Natural killer cell treated with Interleukin-12 subunit alpha and Interleukin-12 subunit beta and Interleukin-15 and Interleukin-18, amount 100 ng/mL, for 72 hours (primary cell): ENCODE data around the gene NKIRAS1. TPM values are rescaled to one million over a fixed set of nuclear protein-coding genes. Genes with fewer than 3 reads are reported as not detected.

Experiments used
- ATAC-seq, 2 donors: fragments of 150-1000 bp; cut with Tn5 transposase in 1 of 2; sonication (Bioruptor Pico), chemical (Tn5 transposase) in 1 of 2; 2 replicates each; pipeline ENCODE4 v1.10.0; 2021
- DNase-seq: peaks from one replicate; pipeline ENCODE4 v3.0.0; 2022; ENCODE audit warnings: low spot score
- H3K27ac Mint-ChIP-seq, 2 donors: 1 replicate in 1 of 2; 2 replicates in 1 of 2; pipeline ENCODE4 v1.8.0; 2022; ENCODE audit warnings: mixed read lengths in 2 of 2, mild to moderate bottlenecking in 1 of 2, moderate library complexity in 1 of 2
- H3K27me3 Mint-ChIP-seq, 2 donors: 1 replicate in 1 of 2; 2 replicates in 1 of 2; pipeline ENCODE4 v1.8.0; 2022; ENCODE audit warnings: mixed read lengths in 2 of 2
- H3K36me3 Mint-ChIP-seq: one replicate; pipeline ENCODE4 v1.8.0; 2022; ENCODE audit warnings: mixed read lengths
- H3K4me1 Mint-ChIP-seq, 2 donors: 1 replicate in 1 of 2; 2 replicates in 1 of 2; pipeline ENCODE4 v1.8.0; 2022; ENCODE audit warnings: low read depth in 2 of 2, mixed read lengths in 2 of 2, mild to moderate bottlenecking in 1 of 2
- H3K4me3 Mint-ChIP-seq: one replicate; pipeline ENCODE4 v1.8.0; 2022; ENCODE audit warnings: mixed read lengths
- H3K9me3 Mint-ChIP-seq: 2 replicates; pipeline ENCODE4 v1.8.0; 2022; ENCODE audit warnings: mixed read lengths
- total RNA-seq, 2 donors: library from RNA; stranded (reverse); gene quantifications; one replicate each; pipeline ENCODE4 v1.2.3, GENCODE V29; 2022

The NKIRAS1 gene
- total RNA-seq, 2 donors from 2014 or later = 4.9 to 6.7 TPM

DNA sequence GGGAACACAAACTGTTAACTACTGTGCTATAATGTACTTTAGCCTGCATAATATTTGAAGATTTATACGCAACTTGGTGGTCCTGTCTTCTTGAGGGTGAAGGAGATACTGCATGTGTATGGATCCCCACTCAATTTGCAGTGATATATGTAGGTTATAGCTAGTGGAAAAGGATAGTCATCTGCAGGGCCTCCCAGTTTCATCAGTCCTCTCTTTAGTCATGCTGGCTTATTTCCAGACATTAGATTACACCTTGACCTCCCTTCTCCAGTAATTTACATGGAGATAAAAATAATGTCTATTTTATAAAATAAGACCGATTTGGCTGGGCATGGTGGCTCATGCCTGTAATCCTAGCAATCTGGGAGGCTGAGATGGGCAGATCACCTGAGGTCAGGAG is 32.0 kb upstream of the NKIRAS1 start:
- Mint-ChIP-seq H3K36me3 (no peaks in the 10 kb centered on the region), H3K27me3 (peaks cover 3 to 7% of the 10 kb centered on the region in 2 donors), H3K4me3 (no peak overlapping the region), H3K27ac (no peak overlapping the region), H3K9me3 (no peaks in the 10 kb centered on the region), H3K4me1 (peaks cover 41 to 51% of the 10 kb centered on the region in 2 donors)
- ATAC-seq = no peak
- DNase-seq = no peak

- ATAC-seq (peak; percentile 90), DNase-seq (peak; percentile 96)
- Mint-ChIP-seq H3K27ac (peak overlapping the region; percentile 73 to 75), H3K4me3 (peak overlapping the region; percentile 88), H3K4me1 (peaks cover 31 to 41% of the 10 kb centered on the region in 2 donors), H3K36me3 (no peaks in the 10 kb centered on the region), H3K27me3 (peaks cover 3 to 7% of the 10 kb centered on the region in 2 donors), H3K9me3 (no peaks in the 10 kb centered on the region)
These were observed 29.3 kb upstream of the NKIRAS1 start for GRCh38 chr3:23945913-23946687.

DNA sequence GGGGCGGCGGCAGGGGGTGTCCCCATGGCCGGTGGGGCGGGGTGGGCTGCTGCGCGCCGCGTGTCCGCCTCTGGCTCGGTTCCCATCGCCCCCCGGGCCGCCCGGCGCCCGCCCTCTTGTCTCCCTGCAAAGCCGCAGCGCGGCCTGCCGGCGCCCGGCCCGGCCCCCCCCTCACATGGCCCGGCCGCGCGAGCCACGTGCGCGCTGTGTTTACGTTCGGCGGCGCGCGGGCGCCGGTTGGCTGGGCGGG is 28.8 kb upstream of the NKIRAS1 start:
- Mint-ChIP-seq H3K9me3 (no peaks in the 10 kb centered on the region), H3K4me1 (peaks cover 31 to 41% of the 10 kb centered on the region in 2 donors), H3K36me3 (no peaks in the 10 kb centered on the region), H3K27ac (no peak overlapping the region), H3K4me3 (peak overlapping the region; percentile 88), H3K27me3 (peaks cover 3 to 7% of the 10 kb centered on the region in 2 donors)
- DNase-seq = no peak
- no peak for ATAC-seq

GRCh38 chr3:23944861-23945662 is 28.3 kb upstream of the NKIRAS1 start, which contains the start of gene NR1D2:
Gene NR1D2, plus strand, starts transcription at chr3:23945286. Its CDS starts 293 bp downstream, at chr3:23945579.
- H3K4me1 Mint-ChIP-seq = peaks cover 25 to 36% of the 10 kb centered on the region in 2 donors
- peak within 1 kb of the TSS; percentile 96 for H3K4me3 Mint-ChIP-seq

DNA sequence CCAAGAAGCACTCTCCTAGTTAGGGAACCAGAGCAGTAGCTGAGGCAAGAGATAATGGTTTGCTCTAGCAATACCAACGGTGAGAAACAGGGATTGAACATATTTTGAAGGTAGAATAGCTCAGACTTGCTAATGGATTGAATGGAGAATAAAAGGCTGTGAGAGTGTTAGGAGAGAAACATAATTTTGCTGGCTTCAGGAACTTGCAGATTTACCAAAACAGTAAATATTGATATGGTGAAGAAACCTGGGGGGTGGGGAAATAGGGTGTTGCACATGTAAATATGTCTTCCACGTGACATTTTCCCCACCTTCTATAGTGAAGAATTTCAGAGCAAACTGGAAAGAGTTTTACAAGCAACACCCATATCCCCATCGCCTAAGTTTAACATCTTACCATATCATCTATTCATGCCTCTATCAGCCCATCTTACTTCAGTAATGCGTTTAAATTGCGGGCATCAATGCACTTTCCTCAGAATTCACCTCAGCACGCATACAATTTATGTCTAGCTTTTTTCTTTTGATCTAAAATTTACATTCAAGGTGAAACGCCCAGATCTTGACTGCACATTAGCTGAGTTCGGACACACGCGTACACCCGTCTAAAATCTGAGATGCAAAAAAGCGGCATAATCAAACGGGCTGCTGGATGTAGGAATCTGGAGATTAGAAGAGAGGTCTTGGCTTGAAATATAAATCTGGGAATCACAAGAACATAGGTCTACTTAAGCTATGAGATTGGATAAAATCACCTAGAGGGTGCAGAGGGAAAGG is 27.4 kb upstream of the NKIRAS1 start:
- Mint-ChIP-seq H3K27ac (peak overlapping the region; percentile 81 to 92), H3K36me3 (no peaks in the 10 kb centered on the region), H3K9me3 (no peaks in the 10 kb centered on the region), H3K4me3 (peak overlapping the region; percentile 96), H3K4me1 (peaks cover 17 to 27% of the 10 kb centered on the region in 2 donors), H3K27me3 (peaks cover 3 to 8% of the 10 kb centered on the region in 2 donors)
- no peak for ATAC-seq
- DNase-seq = no peak

More at GRCh38 chr3:23944861-23945662, 28.3 kb upstream of the NKIRAS1 start, which contains the start of gene NR1D2:
- Mint-ChIP-seq H3K27ac (peak within 1 kb of the TSS; percentile 81 to 92), H3K36me3 (no peaks in the 10 kb centered on the region), H3K27me3 (peaks cover 3 to 7% of the 10 kb centered on the region in 2 donors), H3K9me3 (no peaks in the 10 kb centered on the region)
- DNase-seq (peak; percentile 90), ATAC-seq (peak; percentile 79 to 83)

GRCh38 chr3:23942546-23942945 is 25.8 kb upstream of the NKIRAS1 start:
- DNase-seq (no peak), ATAC-seq (no peak)
- Mint-ChIP-seq H3K27ac (no peak overlapping the region), H3K9me3 (no peaks in the 10 kb centered on the region), H3K4me3 (no peak overlapping the region), H3K36me3 (no peaks in the 10 kb centered on the region), H3K4me1 (peaks cover 13 to 19% of the 10 kb centered on the region in 2 donors), H3K27me3 (peaks cover 5 to 13% of the 10 kb centered on the region in 2 donors)

DNA sequence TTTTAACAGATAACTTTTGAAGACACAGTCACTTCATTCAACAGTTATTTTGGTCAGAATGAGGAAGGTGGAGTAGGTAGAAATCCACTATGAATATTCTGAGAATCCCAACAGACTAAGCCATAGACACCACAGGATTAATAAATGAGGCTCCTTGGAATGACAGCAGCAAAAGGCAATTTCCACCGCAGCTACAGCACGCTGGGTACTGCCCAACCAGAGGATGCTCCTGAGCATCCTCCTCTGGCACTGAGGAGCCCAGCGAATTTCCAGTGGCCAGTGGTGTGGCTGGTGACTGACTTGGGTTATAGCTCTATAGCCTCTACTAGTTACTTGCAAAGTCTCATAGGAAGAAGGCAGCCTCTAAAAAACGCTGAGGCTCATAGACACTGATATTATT is 24.6 kb upstream of the NKIRAS1 start:
- H3K27ac Mint-ChIP-seq = no peak overlapping the region
- no peaks in the 10 kb centered on the region for H3K9me3 Mint-ChIP-seq
- peaks cover 5 to 13% of the 10 kb centered on the region in 2 donors for H3K27me3 Mint-ChIP-seq
- H3K4me1 Mint-ChIP-seq = peaks cover 9 to 13% of the 10 kb centered on the region in 2 donors
- DNase-seq = no peak
- no peak overlapping the region for H3K4me3 Mint-ChIP-seq
- no peaks in the 10 kb centered on the region for H3K36me3 Mint-ChIP-seq
- no peak for ATAC-seq

DNA sequence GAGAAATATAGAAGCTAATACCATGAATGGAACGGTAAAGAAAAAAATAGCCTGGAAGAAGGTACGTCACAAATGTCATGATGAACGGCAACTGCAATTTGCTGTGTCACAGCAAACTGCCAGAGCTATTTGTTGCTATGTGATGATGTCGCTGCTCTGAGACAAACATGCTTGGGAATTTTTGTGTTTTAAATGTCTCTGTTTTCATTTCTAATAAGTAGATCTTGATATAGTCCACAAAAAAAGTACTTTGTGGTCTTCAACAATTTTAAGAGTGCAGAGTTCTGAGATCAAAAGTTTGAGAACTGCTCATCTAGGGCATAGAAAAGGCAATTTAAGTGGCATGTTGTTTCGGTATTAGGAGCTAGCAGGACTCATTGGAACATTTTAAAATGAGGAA is 24.0 kb upstream of the NKIRAS1 start:
- no peak overlapping the region for H3K27ac Mint-ChIP-seq
- DNase-seq (no peak), ATAC-seq (no peak)
- H3K27me3 Mint-ChIP-seq = peaks cover 5 to 13% of the 10 kb centered on the region in 2 donors
- peaks cover 9 to 13% of the 10 kb centered on the region in 2 donors for H3K4me1 Mint-ChIP-seq
- no peaks in the 10 kb centered on the region for H3K9me3 Mint-ChIP-seq
- no peak overlapping the region for H3K4me3 Mint-ChIP-seq
- H3K36me3 Mint-ChIP-seq = no peaks in the 10 kb centered on the region

DNA sequence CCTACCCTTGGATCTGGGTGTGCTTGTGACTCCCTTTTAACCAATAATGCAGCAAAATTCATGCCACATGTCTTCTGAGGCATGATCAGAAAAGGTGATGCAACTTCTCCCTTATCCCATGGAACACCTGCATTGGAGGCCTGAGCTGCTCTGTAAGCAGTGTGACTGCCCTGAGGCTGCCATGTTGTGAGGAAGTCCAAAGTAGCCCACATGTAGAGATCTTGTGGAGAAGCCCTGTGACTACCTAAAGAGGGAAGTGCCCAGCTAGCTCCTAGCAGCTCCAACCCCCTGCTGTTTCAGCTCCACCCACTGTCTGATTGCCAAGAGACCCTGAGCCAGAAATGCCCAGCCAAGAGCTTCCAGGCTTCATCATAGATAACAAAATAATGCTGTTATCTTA is 21.9 kb upstream of the NKIRAS1 start:
- DNase-seq (no peak), ATAC-seq (no peak)
- Mint-ChIP-seq H3K4me1 (peaks cover 0 to 2% of the 10 kb centered on the region in 2 donors), H3K27me3 (peaks cover 2 to 6% of the 10 kb centered on the region in 2 donors), H3K9me3 (no peaks in the 10 kb centered on the region), H3K27ac (peak overlapping the region in 1 of 2 donors; percentile 21), H3K36me3 (no peaks in the 10 kb centered on the region), H3K4me3 (no peak overlapping the region)

DNA sequence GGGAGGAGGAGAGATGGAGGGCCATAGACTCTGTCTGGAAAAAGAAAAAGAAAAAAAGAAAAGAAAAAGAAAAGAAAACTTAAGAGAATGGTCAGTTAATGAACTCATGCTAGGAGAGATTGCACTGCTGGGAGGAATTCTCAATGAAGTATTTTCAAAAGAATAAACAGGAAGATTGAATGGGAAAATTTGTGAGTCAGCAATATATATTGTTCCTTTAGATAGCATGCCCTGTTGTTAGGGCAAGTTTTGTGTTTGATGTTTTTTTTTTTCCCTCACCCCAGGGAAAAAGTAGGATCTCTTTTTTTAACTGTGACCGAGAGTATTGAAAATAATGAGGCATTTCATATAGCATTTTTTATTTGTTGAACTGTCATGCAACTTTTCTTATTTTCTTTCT is 20.5 kb upstream of the NKIRAS1 start:
- peaks cover 2 to 6% of the 10 kb centered on the region in 2 donors for H3K27me3 Mint-ChIP-seq
- H3K4me3 Mint-ChIP-seq = no peak overlapping the region
- H3K4me1 Mint-ChIP-seq = no peaks in the 10 kb centered on the region
- no peaks in the 10 kb centered on the region for H3K36me3 Mint-ChIP-seq
- no peak overlapping the region for H3K27ac Mint-ChIP-seq
- ATAC-seq = no peak
- DNase-seq = no peak
- no peaks in the 10 kb centered on the region for H3K9me3 Mint-ChIP-seq

GRCh38 chr3:23934253-23934652 is 17.5 kb upstream of the NKIRAS1 start:
- no peaks in the 10 kb centered on the region for H3K36me3 Mint-ChIP-seq
- H3K9me3 Mint-ChIP-seq = no peaks in the 10 kb centered on the region
- H3K27me3 Mint-ChIP-seq = peaks cover 6% of the 10 kb centered on the region in 2 donors
- ATAC-seq (no peak), DNase-seq (no peak)
- H3K4me3 Mint-ChIP-seq = no peak overlapping the region
- peaks cover 0 to 6% of the 10 kb centered on the region in 2 donors for H3K4me1 Mint-ChIP-seq
- no peak overlapping the region for H3K27ac Mint-ChIP-seq

GRCh38 chr3:23932571-23932970 is 15.8 kb upstream of the NKIRAS1 start:
- no peak overlapping the region for H3K4me3 Mint-ChIP-seq
- DNase-seq = no peak
- H3K4me1 Mint-ChIP-seq = peaks cover 0 to 6% of the 10 kb centered on the region in 2 donors
- no peak for ATAC-seq
- H3K27ac Mint-ChIP-seq = no peak overlapping the region
- peaks cover 0 to 4% of the 10 kb centered on the region in 2 donors for H3K27me3 Mint-ChIP-seq
- no peaks in the 10 kb centered on the region for H3K36me3 Mint-ChIP-seq
- H3K9me3 Mint-ChIP-seq = no peaks in the 10 kb centered on the region

DNA sequence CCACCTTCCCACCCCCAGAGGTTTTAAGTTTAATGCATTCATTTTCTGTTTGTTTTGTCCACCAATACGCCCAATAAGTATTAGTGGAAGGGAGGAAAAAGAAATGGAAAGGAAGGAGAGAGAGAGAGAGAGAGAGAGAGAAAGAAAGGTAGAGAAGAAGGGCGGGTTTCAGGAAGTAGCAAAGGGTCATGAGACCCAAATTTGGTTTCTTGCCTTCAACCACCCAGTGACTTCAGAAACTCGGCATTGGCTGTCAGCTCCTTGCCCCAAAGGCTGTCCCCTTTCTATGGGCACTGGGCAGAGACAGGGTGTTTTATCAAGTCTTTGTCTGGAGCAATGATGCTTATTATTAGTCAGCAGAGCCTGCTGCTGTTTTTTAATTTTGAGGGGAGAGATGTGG is 14.8 kb upstream of the NKIRAS1 start:
- H3K36me3 Mint-ChIP-seq = no peaks in the 10 kb centered on the region
- H3K4me3 Mint-ChIP-seq = no peak overlapping the region
- DNase-seq (no peak), ATAC-seq (no peak)
- peaks cover 0 to 4% of the 10 kb centered on the region in 2 donors for H3K27me3 Mint-ChIP-seq
- H3K4me1 Mint-ChIP-seq = peaks cover 0 to 6% of the 10 kb centered on the region in 2 donors
- H3K9me3 Mint-ChIP-seq = no peaks in the 10 kb centered on the region
- no peak overlapping the region for H3K27ac Mint-ChIP-seq
